Measurements from ENCODE around the gene OBI1.

OBI1 gene

DNA sequence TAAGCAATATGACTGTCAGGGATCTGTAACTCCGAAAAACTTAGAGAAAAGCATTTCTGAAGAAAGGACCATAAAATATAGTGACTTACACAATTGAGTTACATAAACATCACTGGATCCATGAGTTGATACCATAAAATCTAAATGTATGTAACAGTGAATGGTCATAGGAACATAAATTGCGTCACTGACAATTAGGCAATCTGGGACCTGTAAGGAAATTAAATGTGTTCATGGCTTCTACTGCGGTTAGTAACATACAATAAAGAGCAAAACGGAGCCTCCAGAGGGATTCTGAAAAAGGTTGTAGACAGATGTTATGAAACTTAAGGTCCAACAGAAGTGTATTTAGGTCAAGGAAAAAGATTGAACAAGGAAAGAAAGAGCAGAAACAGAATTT is 82.7 kb downstream of the OBI1 start:
- no peak for DNase-seq (ENCODE audit: low read depth in 3 of 3)

DNA sequence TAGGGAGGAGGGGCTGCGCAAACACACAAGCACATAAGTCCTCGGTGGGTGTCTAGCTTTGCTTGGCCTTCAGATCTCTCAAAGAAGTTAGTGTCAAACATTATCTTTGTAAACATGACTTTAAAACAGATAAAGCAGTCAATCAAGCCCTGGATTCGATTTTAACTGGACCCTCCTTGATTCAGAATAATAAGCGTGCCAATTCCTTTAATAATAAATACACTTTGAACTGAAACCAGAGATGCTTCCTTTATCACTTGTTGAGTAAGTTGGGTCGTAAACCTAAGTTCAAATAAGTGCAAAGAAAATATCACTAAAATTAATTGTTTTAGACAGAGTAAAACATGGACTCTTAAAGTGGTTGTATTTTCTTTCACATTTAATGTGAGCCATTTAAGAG is 86.5 kb downstream of the OBI1 start:
- DNase-seq (ENCODE audit: low read depth in 3 of 3): no peak

DNA sequence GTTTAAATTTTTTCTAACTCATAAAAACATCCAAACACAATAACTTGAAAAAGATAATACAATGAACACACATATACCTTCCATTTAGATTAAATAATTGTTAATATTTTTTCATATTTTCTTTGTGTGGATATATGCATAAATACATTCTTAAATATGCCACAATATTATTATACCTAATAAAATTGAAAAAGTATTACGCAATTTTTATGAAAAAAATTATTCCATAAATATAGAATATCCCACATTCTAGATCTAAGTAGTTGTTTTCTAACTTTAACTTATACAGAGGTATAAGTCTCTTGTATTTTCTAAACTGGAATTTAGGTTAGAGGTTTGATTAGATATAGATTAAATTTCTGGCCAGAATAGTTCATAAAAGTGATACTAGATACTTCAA is 89.9 kb downstream of the OBI1 start:
- DNase-seq (ENCODE audit: low read depth in 3 of 3): no peak

DNA sequence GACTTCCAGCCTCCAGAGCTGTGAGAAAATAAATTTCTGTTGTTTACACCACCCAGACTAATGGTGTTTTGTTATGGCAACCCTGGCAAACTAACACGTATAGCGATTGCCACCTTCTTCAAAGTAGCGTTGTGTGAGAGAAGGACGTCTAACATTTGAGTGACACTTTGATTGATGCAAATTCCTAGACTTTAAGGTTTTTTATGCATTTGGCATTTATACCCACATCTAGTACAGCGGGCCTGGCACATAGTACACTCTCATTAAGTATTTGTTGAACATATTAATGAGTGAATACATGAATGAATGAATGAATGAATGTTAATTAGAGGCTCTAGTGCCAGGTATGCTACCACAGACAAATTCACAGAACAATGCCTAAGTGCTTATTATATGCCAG is 92.3 kb downstream of the OBI1 start:
- DNase-seq (ENCODE audit: low read depth in 3 of 3): no peak
